Osteoblast (primary cell): ENCODE results near the gene CEP85L. TPM values are rescaled to one million over a fixed set of nuclear protein-coding genes. Genes with fewer than 3 reads are reported as not detected.

ENCODE experiments used
- DNase-seq: peaks from one replicate; pipeline ENCODE4 v3.0.0; 2011; ENCODE audit warnings: low spot score, mixed read lengths; ENCODE audit not compliant: insufficient read length; ENCODE audit errors: missing footprints
- H2AFZ ChIP-seq: 2 replicates; pipeline ENCODE4 v1.6.0; 2011; ENCODE audit warnings: mild to moderate bottlenecking, low read length
- H3K27ac ChIP-seq: 2 replicates; pipeline ENCODE4 v1.5.1; 2011; ENCODE audit warnings: mild to moderate bottlenecking, low read depth, low read length, moderate library complexity
- H3K27me3 ChIP-seq: 2 replicates; pipeline ENCODE4 v1.6.0; 2012; ENCODE audit warnings: mild to moderate bottlenecking, control low read depth, inconsistent platforms, low read length, moderate library complexity; ENCODE audit not compliant: insufficient read depth
- H3K36me3 ChIP-seq: 2 replicates; pipeline ENCODE4 v1.5.1; 2011; ENCODE audit warnings: mild to moderate bottlenecking, low read length, control low read depth, moderate library complexity; ENCODE audit not compliant: insufficient read depth
- H3K4me1 ChIP-seq: 2 replicates; pipeline ENCODE4 v1.5.1; 2011; ENCODE audit warnings: mild to moderate bottlenecking, low read length, control low read depth, moderate library complexity; ENCODE audit not compliant: insufficient read depth
- H3K4me2 ChIP-seq: 2 replicates; pipeline ENCODE4 v1.6.0; 2011; ENCODE audit warnings: mild to moderate bottlenecking, low read length; ENCODE audit not compliant: insufficient read depth
- H3K4me3 ChIP-seq: fragments of 200-600 bp; sonication (generic); 3 replicates; pipeline ENCODE4 v1.5.1; 2012; ENCODE audit warnings: mild to moderate bottlenecking, low read length, inconsistent platforms; ENCODE audit not compliant: insufficient read depth
- H3K79me2 ChIP-seq: 2 replicates; pipeline ENCODE4 v1.6.0; 2012; ENCODE audit warnings: mild to moderate bottlenecking, low read length, control low read depth, inconsistent platforms; ENCODE audit not compliant: insufficient read depth
- H3K9me3 ChIP-seq: 2 replicates; pipeline ENCODE4 v1.5.1; 2011; ENCODE audit warnings: low read depth, low read length, control low read depth
- H4K20me1 ChIP-seq: 2 replicates; pipeline ENCODE4 v1.6.0; 2012; ENCODE audit warnings: mild to moderate bottlenecking, low read length, control low read depth; ENCODE audit not compliant: insufficient read depth
- CTCF ChIP-seq: IDR thresholded peaks from 2 replicates; pipeline ENCODE4 v1.5.1; 2011; ENCODE audit warnings: mild to moderate bottlenecking, low read depth, low read length, moderate library complexity; ENCODE audit errors: extremely low read depth
- total RNA-seq: library from RNA; depleted of rRNA; stranded (reverse); fragments of >200 nt; gene quantifications from 2 replicates; pipeline ENCODE4 v1.2.3, GENCODE V29; 2012

Gene CEP85L
- total RNA-seq, 1 donor: 15.2 TPM

DNA sequence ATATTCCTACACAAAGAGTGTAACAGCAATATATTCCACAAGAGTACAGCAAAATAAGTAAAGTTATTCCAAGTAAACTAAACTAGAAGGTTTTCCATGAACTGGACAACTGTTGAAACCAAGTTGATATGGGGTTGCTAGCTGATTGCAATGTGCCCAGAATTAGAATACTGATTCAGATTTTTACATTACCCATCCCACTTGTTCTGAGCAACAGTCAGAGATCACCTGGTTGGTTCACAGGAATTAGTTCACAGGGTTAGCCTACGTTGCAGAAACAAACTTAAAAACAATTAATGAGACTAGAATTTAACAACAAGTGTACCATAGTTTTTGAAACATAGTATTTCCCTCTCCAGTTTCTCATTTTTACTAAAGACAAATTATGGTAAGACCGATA, 49.1 kb downstream of the CEP85L start:
- Histone ChIP-seq H3K27me3 (no peaks in the 10 kb centered on the region), H3K4me3 (no peak overlapping the region), H4K20me1 (peaks cover 8% of the 10 kb centered on the region), H3K79me2 (peaks cover 60% of the 10 kb centered on the region), H3K9me3 (no peaks in the 10 kb centered on the region), H2AFZ (no peak overlapping the region), H3K4me1 (no peaks in the 10 kb centered on the region), H3K4me2 (no peak overlapping the region), H3K27ac (no peak overlapping the region), H3K36me3 (no peaks in the 10 kb centered on the region)
- TF ChIP-seq CTCF: no peak
- DNase-seq: no peak

DNA sequence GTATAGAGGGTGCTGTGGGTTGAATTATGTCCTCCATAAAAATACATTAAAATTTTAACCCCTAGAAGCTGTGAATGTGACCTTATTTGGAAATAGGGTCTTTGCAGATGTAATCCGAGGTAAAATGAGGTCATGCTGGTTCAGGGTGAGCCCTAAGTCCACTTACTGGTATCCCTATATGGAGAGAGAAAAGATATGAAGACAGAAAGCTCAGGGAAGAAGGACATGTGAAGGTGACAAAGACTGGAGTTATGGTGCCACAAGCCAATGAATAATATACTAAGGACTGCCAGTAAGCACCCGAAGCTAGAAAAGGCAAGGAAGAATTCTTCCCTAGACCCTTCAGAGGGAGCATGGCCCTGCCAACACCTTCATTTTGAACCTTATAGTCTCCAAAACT, 53.1 kb downstream of the CEP85L start:
- no peak overlapping the region for H2AFZ ChIP-seq
- DNase-seq: no peak
- no peaks in the 10 kb centered on the region for H3K27me3 ChIP-seq
- H3K4me3 ChIP-seq: no peak overlapping the region
- no peak overlapping the region for H3K27ac ChIP-seq
- H3K36me3 ChIP-seq: no peaks in the 10 kb centered on the region
- H3K4me1 ChIP-seq: no peaks in the 10 kb centered on the region
- peaks cover 65% of the 10 kb centered on the region for H3K79me2 ChIP-seq
- no peak overlapping the region for H3K4me2 ChIP-seq
- peaks cover 10% of the 10 kb centered on the region for H4K20me1 ChIP-seq
- no peak for TF ChIP-seq CTCF
- H3K9me3 ChIP-seq: no peaks in the 10 kb centered on the region

- Histone ChIP-seq H3K4me1 (no peaks in the 10 kb centered on the region), H4K20me1 (peaks cover 10% of the 10 kb centered on the region), H3K4me3 (no peak overlapping the region), H2AFZ (no peak overlapping the region), H3K27me3 (no peaks in the 10 kb centered on the region), H3K27ac (no peak overlapping the region), H3K36me3 (no peaks in the 10 kb centered on the region), H3K79me2 (peaks cover 69% of the 10 kb centered on the region), H3K9me3 (no peaks in the 10 kb centered on the region), H3K4me2 (no peak overlapping the region)
- no peak for TF ChIP-seq CTCF
- DNase-seq: no peak
Observed at GRCh38 chr6:118597636-118598035, 53.8 kb downstream of the CEP85L start.

- Histone ChIP-seq H3K79me2 (peaks cover 68% of the 10 kb centered on the region), H3K36me3 (no peaks in the 10 kb centered on the region), H3K27ac (no peak overlapping the region), H3K4me3 (no peak overlapping the region), H3K9me3 (no peaks in the 10 kb centered on the region), H3K27me3 (no peaks in the 10 kb centered on the region), H3K4me2 (no peak overlapping the region), H3K4me1 (no peaks in the 10 kb centered on the region), H4K20me1 (peaks cover 10% of the 10 kb centered on the region), H2AFZ (no peak overlapping the region)
- no peak for DNase-seq
- TF ChIP-seq CTCF: no peak
Observed at GRCh38 chr6:118596774-118597320, 54.5 kb downstream of the CEP85L start.
